Measurements from ENCODE around the gene SYTL3. TPM values are rescaled to one million over a fixed set of nuclear protein-coding genes. Genes with fewer than 3 reads are reported as not detected.

SYTL3 gene
- total RNA-seq, 1 experiment from 2014 or later: 0.09 TPM

GRCh38 chr6:158654498-158654897 is 4.6 kb downstream of the SYTL3 start:
- Histone ChIP-seq H3T11ph (ENCODE audit: low read length) (no peak overlapping the region), H3K9me3 (ENCODE audit: control insufficient read depth, low read depth, low read length) (no peaks in the 10 kb centered on the region), H3K9ac (ENCODE audit: extremely low read depth, insufficient read length, low read length) (no peak overlapping the region), H2AFZ (ENCODE audit: low read length) (no peak overlapping the region), H2AK5ac (ENCODE audit: insufficient read length, low read length) (no peak overlapping the region), H4K8ac (replicated peaks; ENCODE audit: insufficient read length, low read depth, low read length) (no peak overlapping the region), H3K4me2 (ENCODE audit: insufficient read depth, insufficient read length, low read length) (no peak overlapping the region), H2BK5ac (ENCODE audit: insufficient read length, low read length) (no peak overlapping the region), H3K4me1 (ENCODE audit: insufficient read depth, low read length) (no peaks in the 10 kb centered on the region), H3K18ac (ENCODE audit: insufficient read length, low read depth, low read length) (no peak overlapping the region), H2BK12ac (ENCODE audit: insufficient read length, low read depth, low read length) (no peak overlapping the region), H4K20me1 (ENCODE audit: control insufficient read depth, insufficient read depth, insufficient read length) (peaks cover 2% of the 10 kb centered on the region), H3K79me1 (ENCODE audit: insufficient read depth, low read depth, low read length, poor library complexity, severe bottlenecking) (no peaks in the 10 kb centered on the region), H2BK20ac (ENCODE audit: low read depth, low read length, poor library complexity, severe bottlenecking) (no peak overlapping the region), H3K14ac (ENCODE audit: insufficient read depth, low read length) (no peak overlapping the region), H3K79me2 (ENCODE audit: insufficient read depth, low read length) (no peaks in the 10 kb centered on the region), H2BK15ac (ENCODE audit: low read depth, low read length) (no peak overlapping the region), H3K23ac (ENCODE audit: insufficient read length, low read depth, low read length) (no peak overlapping the region), H3K23me2 (ENCODE audit: insufficient read length, low read depth, low read length, poor library complexity, severe bottlenecking) (no peaks in the 10 kb centered on the region), H4K5ac (ENCODE audit: insufficient read length, low read depth, low read length) (no peak overlapping the region), H3K56ac (ENCODE audit: insufficient read length, low read depth, low read length) (no peak overlapping the region), H2BK120ac (ENCODE audit: low read depth, low read length, poor library complexity, severe bottlenecking) (no peak overlapping the region), H3K27me3 (ENCODE audit: insufficient read depth, low read length) (no peaks in the 10 kb centered on the region), H3K27ac (ENCODE audit: insufficient read length, low read depth, low read length) (no peak overlapping the region), H3K4ac (ENCODE audit: low read depth, low read length) (no peak overlapping the region), H4K91ac (ENCODE audit: insufficient read length, low read depth, low read length) (no peak overlapping the region)
- no CpG with 5 or more reads among the region's 6 CpGs for WGBS (ENCODE audit: extremely low coverage, insufficient read length, low lambda C conversion rate)
- no peak for DNase-seq
- H3K9me3 Mint-ChIP-seq: no peaks in the 10 kb centered on the region
- H3K4me1 Mint-ChIP-seq: peaks cover 24 to 31% of the 10 kb centered on the region in 2 experiments
- TF ChIP-seq CTCF (conservative IDR thresholded peaks at IDR 0.05): no peak
- H3K27ac Mint-ChIP-seq: 0 out of 7 replicates have a peak overlapping the region, but pooled peaks of 1 of the 3 experiments have one; percentile 5
- H3K36me3 Mint-ChIP-seq (ENCODE audit: insufficient read depth in 1 of 3, low read depth in 3 of 3): no peaks in the 10 kb centered on the region
- peaks cover 5% of the 10 kb centered on the region for H3K27me3 Mint-ChIP-seq (ENCODE audit: low read depth)
- no peak overlapping the region for H3K4me3 Mint-ChIP-seq

Measured in H9 (cell line).